HepG2 (cell line): ENCODE measurements around the gene STK39. TPM values are rescaled to one million over a fixed set of nuclear protein-coding genes. Genes with fewer than 3 reads are reported as not detected.

Experiments used
- BCL6 ChIP-seq: IDR thresholded peaks from 2 replicates; pipeline ENCODE4 v1.6.1; 2016; ENCODE audit warnings: missing genetic modification reagents, missing compliant biosample characterization
- GZF1 ChIP-seq: sonication (generic); formaldehyde crosslinking; IDR thresholded peaks from 2 replicates; pipeline ENCODE4 v1.5.1; 2020; ENCODE audit warnings: mild to moderate bottlenecking, missing genetic modification reagents
- ISL2 ChIP-seq: sonication (generic); formaldehyde crosslinking; IDR thresholded peaks from 2 replicates; pipeline ENCODE4 v1.5.0; 2020; ENCODE audit warnings: missing genetic modification reagents
- POGZ ChIP-seq: sonication (generic); formaldehyde crosslinking; IDR thresholded peaks from 2 replicates; pipeline ENCODE4 v1.4.0; 2020; ENCODE audit warnings: mild to moderate bottlenecking, missing genetic modification reagents
- SAP130 ChIP-seq: IDR thresholded peaks from 2 replicates; pipeline ENCODE4 v1.6.1; 2016; ENCODE audit warnings: low read depth
- ZNF282 ChIP-seq: fragments of 450-650 bp; IDR thresholded peaks from 2 replicates; pipeline ENCODE4 v1.6.1; 2018; ENCODE audit not compliant: partially characterized antibody
- ZNF292 ChIP-seq: sonication (generic); formaldehyde crosslinking; IDR thresholded peaks from 2 replicates; pipeline ENCODE4 v1.8.1; 2022; ENCODE audit warnings: mild to moderate bottlenecking, low read depth, missing genetic modification reagents, borderline replicate concordance
- ZNF644 ChIP-seq: IDR thresholded peaks from 2 replicates; pipeline ENCODE4 v1.6.1; 2016; ENCODE audit warnings: low read depth
- ZNF652 ChIP-seq: IDR thresholded peaks from 2 replicates; pipeline ENCODE4 v1.6.1; 2016; ENCODE audit warnings: low read depth, borderline replicate concordance
- polyA plus RNA-seq, 8 experiments: library from polyadenylated mRNA; depleted of rRNA in 3 of 8; stranded (reverse) in 7 of 8; unstranded in 1 of 8; fragments of >200 nt; fragmentation: Illumina TruSeq in 4 of 8; extraction: Trizol in 4 of 8; gene quantifications; 2 replicates each; pipeline versions ENCODE4 v1.2.1 to v1.2.3, GENCODE V29; 2011 to 2016; ENCODE audit warnings: low read depth in 4 of 8, missing spikeins in 1 of 8, mixed read lengths in 1 of 8; ENCODE audit not compliant: insufficient read depth in 1 of 8
- total RNA-seq, 5 experiments: library from RNA; depleted of rRNA; stranded (reverse); fragments of >200 nt; fragmentation: Illumina TruSeq; extraction: Trizol; gene quantifications; 2 replicates each; pipeline ENCODE4 v1.2.3, GENCODE V29; 2016; ENCODE audit warnings: low read depth in 1 of 5
- TF ChIP-seq, protein P1 (sequence below): IDR thresholded peaks from 2 replicates; pipeline ENCODE4 v1.6.1; 2016
- TF ChIP-seq, protein P2 (sequence below): sonication (generic); formaldehyde crosslinking; IDR thresholded peaks from 2 replicates; pipeline ENCODE4 v1.4.0; 2020; ENCODE audit warnings: missing genetic modification reagents
- TF ChIP-seq, protein P3 (sequence below), 2 experiments: fragments of 450-650 bp in 1 of 2; sonication (generic) in 1 of 2; formaldehyde crosslinking; IDR thresholded peaks; 2 replicates each; pipeline versions ENCODE4 v1.5.0 to v1.8.0; 2020 to 2022; ENCODE audit warnings: mild to moderate bottlenecking in 1 of 2, missing genetic modification reagents in 1 of 2
- TF ChIP-seq, protein P4 (sequence below): sonication (generic); formaldehyde crosslinking; IDR thresholded peaks from 2 replicates; pipeline ENCODE4 v1.4.0; 2020; ENCODE audit warnings: missing genetic modification reagents
- TF ChIP-seq, protein P5 (sequence below): sonication (generic); formaldehyde crosslinking; IDR thresholded peaks from 2 replicates; pipeline ENCODE4 v1.4.0; 2020; ENCODE audit warnings: missing genetic modification reagents
- TF ChIP-seq, protein P6 (sequence below): sonication (generic); formaldehyde crosslinking; conservative IDR thresholded peaks from 2 replicates; pipeline ENCODE4 v1.4.0; 2020; ENCODE audit warnings: mild to moderate bottlenecking, missing genetic modification reagents, moderate library complexity

Gene STK39
- total and polyA plus RNA-seq, 2 of the 13 experiments (the other 11 are each of a cell fraction or from before 2014, with no cell fraction given), result 27.3 to 38.4 TPM

DNA sequence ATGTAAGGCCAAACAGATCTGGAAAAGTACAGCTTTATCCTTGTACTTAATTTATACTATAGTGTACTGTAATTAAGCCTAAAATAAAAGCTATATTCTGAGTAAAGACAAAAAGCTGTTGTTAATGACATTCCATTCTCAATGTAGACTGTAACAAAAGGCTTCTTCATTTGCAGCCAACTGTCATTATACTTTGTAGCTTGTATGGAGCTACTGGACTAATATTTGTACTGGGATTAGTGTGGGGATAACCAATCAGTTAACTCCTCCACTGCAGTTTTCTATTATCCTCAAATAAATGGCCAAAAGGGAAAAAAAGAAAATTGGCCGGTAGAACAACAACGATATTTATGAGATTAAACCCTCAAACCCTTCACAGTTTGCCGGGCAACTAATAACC, 66.5 kb downstream of the STK39 start (continued):
- TF ChIP-seq, protein P1, sequence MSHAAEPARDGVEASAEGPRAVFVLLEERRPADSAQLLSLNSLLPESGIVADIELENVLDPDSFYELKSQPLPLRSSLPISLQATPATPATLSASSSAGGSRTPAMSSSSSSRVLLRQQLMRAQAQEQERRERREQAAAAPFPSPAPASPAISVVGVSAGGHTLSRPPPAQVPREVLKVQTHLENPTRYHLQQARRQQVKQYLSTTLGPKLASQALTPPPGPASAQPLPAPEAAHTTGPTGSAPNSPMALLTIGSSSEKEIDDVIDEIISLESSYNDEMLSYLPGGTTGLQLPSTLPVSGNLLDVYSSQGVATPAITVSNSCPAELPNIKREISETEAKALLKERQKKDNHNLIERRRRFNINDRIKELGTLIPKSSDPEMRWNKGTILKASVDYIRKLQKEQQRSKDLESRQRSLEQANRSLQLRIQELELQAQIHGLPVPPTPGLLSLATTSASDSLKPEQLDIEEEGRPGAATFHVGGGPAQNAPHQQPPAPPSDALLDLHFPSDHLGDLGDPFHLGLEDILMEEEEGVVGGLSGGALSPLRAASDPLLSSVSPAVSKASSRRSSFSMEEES (CRISPR knock-in tag), result no peak
- TF ChIP-seq, protein P2, sequence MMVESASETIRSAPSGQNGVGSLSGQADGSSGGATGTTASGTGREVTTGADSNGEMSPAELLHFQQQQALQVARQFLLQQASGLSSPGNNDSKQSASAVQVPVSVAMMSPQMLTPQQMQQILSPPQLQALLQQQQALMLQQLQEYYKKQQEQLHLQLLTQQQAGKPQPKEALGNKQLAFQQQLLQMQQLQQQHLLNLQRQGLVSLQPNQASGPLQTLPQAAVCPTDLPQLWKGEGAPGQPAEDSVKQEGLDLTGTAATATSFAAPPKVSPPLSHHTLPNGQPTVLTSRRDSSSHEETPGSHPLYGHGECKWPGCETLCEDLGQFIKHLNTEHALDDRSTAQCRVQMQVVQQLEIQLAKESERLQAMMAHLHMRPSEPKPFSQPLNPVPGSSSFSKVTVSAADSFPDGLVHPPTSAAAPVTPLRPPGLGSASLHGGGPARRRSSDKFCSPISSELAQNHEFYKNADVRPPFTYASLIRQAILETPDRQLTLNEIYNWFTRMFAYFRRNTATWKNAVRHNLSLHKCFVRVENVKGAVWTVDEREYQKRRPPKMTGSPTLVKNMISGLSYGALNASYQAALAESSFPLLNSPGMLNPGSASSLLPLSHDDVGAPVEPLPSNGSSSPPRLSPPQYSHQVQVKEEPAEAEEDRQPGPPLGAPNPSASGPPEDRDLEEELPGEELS, result peak; percentile 78
- TF ChIP-seq, protein P3, sequence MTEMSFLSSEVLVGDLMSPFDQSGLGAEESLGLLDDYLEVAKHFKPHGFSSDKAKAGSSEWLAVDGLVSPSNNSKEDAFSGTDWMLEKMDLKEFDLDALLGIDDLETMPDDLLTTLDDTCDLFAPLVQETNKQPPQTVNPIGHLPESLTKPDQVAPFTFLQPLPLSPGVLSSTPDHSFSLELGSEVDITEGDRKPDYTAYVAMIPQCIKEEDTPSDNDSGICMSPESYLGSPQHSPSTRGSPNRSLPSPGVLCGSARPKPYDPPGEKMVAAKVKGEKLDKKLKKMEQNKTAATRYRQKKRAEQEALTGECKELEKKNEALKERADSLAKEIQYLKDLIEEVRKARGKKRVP (CRISPR knock-in tag; IDR thresholded peaks at IDR 0.05), result no peak
- TF ChIP-seq ZNF282 (no peak), ZNF644 (CRISPR knock-in tag) (peak; percentile 45; the same call in 1 of the 2 replicates), ISL2 (peak; percentile 94), POGZ (CRISPR knock-in tag) (0 out of 2 replicates have a peak, but pooled peaks have one; percentile 10), ZNF652 (CRISPR knock-in tag) (peak; percentile 88), SAP130 (CRISPR knock-in tag) (peak; percentile 29; the same call in 1 of the 2 replicates), BCL6 (peak; percentile 63), GZF1 (no peak; the same call in 1 of the 2 replicates), ZNF292 (CRISPR knock-in tag) (0 out of 2 replicates have a peak, but pooled peaks have one; percentile 26)
- TF ChIP-seq, protein P4, sequence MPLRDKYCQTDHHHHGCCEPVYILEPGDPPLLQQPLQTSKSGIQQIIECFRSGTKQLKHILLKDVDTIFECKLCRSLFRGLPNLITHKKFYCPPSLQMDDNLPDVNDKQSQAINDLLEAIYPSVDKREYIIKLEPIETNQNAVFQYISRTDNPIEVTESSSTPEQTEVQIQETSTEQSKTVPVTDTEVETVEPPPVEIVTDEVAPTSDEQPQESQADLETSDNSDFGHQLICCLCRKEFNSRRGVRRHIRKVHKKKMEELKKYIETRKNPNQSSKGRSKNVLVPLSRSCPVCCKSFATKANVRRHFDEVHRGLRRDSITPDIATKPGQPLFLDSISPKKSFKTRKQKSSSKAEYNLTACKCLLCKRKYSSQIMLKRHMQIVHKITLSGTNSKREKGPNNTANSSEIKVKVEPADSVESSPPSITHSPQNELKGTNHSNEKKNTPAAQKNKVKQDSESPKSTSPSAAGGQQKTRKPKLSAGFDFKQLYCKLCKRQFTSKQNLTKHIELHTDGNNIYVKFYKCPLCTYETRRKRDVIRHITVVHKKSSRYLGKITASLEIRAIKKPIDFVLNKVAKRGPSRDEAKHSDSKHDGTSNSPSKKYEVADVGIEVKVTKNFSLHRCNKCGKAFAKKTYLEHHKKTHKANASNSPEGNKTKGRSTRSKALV (CRISPR knock-in tag), result 0 out of 2 replicates have a peak, but pooled peaks have one; percentile 62
- TF ChIP-seq, protein P5, sequence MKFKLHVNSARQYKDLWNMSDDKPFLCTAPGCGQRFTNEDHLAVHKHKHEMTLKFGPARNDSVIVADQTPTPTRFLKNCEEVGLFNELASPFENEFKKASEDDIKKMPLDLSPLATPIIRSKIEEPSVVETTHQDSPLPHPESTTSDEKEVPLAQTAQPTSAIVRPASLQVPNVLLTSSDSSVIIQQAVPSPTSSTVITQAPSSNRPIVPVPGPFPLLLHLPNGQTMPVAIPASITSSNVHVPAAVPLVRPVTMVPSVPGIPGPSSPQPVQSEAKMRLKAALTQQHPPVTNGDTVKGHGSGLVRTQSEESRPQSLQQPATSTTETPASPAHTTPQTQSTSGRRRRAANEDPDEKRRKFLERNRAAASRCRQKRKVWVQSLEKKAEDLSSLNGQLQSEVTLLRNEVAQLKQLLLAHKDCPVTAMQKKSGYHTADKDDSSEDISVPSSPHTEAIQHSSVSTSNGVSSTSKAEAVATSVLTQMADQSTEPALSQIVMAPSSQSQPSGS (CRISPR knock-in tag), result 0 out of 2 replicates have a peak, but pooled peaks have one; percentile 14
- TF ChIP-seq, protein P6, sequence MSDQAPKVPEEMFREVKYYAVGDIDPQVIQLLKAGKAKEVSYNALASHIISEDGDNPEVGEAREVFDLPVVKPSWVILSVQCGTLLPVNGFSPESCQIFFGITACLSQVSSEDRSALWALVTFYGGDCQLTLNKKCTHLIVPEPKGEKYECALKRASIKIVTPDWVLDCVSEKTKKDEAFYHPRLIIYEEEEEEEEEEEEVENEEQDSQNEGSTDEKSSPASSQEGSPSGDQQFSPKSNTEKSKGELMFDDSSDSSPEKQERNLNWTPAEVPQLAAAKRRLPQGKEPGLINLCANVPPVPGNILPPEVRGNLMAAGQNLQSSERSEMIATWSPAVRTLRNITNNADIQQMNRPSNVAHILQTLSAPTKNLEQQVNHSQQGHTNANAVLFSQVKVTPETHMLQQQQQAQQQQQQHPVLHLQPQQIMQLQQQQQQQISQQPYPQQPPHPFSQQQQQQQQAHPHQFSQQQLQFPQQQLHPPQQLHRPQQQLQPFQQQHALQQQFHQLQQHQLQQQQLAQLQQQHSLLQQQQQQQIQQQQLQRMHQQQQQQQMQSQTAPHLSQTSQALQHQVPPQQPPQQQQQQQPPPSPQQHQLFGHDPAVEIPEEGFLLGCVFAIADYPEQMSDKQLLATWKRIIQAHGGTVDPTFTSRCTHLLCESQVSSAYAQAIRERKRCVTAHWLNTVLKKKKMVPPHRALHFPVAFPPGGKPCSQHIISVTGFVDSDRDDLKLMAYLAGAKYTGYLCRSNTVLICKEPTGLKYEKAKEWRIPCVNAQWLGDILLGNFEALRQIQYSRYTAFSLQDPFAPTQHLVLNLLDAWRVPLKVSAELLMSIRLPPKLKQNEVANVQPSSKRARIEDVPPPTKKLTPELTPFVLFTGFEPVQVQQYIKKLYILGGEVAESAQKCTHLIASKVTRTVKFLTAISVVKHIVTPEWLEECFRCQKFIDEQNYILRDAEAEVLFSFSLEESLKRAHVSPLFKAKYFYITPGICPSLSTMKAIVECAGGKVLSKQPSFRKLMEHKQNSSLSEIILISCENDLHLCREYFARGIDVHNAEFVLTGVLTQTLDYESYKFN, result peak; percentile 71
